Coronary artery (tissue), 2 donors: ENCODE results near the gene MXRA5.
"Not testable (repeated sequence)": the region's sequence is repeated elsewhere in the genome, so short reads cannot be mapped to it uniquely, and the experiment has no call there.

Experiments
- DNase-seq: peaks from one replicate; pipeline ENCODE4 v3.0.0-alpha.2; 2017; ENCODE audit warnings: low spot score
- H3K27ac ChIP-seq, 2 donors: fragments of 200-600 bp; sonication (generic); one replicate each; pipeline ENCODE4 v1.5.1; 2016 to 2019
- H3K4me3 ChIP-seq: fragments of 200-600 bp; sonication (generic); 2 replicates; pipeline ENCODE4 v1.5.1; 2016; ENCODE audit warnings: mild to moderate bottlenecking, moderate library complexity
- TF ChIP-seq, protein P1 (sequence below): fragments of 200-600 bp; sonication (generic); IDR thresholded peaks from one replicate; pipeline ENCODE4 v1.5.1; 2019; ENCODE audit warnings: antibody characterized with exemption

The MXRA5 gene

DNA sequence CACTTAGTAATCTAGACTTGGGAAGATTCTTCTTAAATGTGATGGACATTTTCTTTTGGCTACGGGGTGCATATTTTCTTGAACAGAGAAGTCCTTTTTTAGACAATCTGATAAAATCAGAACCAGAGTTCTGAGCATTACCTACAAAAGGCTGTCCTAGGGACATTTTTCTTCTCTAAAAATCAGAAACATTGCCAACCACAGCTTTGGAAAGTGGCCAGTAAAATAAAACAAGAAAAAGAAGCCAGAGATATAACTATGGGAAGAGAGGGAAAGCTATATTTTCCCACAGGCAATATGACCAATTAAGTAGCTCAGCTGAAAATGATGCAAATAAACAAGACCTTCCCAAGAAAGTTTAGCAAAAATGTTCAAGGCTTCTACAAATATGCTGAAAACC lies 55.9 kb downstream of the MXRA5 start:
- TF ChIP-seq, protein P1, sequence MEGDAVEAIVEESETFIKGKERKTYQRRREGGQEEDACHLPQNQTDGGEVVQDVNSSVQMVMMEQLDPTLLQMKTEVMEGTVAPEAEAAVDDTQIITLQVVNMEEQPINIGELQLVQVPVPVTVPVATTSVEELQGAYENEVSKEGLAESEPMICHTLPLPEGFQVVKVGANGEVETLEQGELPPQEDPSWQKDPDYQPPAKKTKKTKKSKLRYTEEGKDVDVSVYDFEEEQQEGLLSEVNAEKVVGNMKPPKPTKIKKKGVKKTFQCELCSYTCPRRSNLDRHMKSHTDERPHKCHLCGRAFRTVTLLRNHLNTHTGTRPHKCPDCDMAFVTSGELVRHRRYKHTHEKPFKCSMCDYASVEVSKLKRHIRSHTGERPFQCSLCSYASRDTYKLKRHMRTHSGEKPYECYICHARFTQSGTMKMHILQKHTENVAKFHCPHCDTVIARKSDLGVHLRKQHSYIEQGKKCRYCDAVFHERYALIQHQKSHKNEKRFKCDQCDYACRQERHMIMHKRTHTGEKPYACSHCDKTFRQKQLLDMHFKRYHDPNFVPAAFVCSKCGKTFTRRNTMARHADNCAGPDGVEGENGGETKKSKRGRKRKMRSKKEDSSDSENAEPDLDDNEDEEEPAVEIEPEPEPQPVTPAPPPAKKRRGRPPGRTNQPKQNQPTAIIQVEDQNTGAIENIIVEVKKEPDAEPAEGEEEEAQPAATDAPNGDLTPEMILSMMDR = no peak
- Histone ChIP-seq H3K27ac (no peak overlapping the region), H3K4me3 (no peak overlapping the region)
- no peak for DNase-seq

DNA sequence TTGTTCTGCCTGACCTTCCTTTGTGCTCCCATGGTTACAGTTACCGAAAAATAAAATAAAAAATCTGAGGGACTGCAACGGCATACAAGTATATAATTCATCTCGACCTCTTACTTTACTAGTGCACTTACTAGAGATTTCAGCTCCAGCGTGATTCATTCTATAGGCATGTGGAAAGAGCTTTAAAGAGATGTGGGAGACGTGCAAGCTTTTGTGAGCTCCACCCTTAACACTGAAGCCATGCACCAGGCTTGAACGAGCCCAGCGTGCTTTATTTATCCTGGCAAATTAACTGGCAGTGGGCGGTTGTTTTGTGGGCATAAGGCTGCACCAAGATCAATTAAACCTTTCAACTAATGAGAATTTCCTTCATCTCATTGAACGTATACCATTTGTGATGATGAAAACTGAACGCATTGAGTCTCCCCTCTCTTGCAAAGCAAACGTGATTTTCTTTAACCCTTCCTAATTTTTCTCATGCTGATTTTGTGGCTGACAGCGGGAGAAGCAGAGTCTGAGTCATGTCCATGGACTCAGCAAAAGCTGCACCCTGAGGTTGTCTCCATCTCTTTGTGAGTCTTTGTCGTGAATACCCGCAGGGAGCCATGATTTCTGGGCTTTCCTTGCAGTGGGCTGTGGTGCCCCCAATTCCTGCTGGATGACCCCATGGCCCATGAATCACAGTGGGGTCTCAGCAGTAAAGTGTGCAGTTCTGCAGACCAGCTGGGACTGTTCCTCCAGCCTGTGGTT lies 60.1 kb downstream of the MXRA5 start:
- TF ChIP-seq, protein P1 = no peak
- H3K27ac ChIP-seq = no peak overlapping the region
- no peak for DNase-seq
- H3K4me3 ChIP-seq = no peak overlapping the region

DNA sequence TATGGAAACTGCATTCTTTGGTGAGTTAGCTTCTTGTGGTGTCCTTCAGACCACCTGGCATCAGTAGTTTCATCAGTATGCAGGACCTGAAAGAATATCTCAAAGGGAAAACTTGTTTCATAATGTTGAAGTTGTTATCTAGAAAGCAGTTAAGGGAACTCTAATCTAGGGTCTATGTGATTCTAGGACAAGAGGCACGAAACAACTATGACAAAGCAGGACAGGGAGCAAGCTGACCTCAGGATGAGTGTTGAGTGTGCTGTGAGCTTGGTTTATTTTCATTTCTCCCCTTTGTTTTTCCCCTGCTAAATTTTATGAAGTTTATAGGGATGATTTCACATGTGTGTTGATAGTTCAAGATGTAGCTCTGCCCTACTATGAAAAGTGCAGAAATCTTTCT lies 65.7 kb downstream of the MXRA5 start:
- Histone ChIP-seq H3K4me3 (no peak overlapping the region), H3K27ac (no peak overlapping the region)
- TF ChIP-seq, protein P1 = no peak
- DNase-seq = no peak

DNA sequence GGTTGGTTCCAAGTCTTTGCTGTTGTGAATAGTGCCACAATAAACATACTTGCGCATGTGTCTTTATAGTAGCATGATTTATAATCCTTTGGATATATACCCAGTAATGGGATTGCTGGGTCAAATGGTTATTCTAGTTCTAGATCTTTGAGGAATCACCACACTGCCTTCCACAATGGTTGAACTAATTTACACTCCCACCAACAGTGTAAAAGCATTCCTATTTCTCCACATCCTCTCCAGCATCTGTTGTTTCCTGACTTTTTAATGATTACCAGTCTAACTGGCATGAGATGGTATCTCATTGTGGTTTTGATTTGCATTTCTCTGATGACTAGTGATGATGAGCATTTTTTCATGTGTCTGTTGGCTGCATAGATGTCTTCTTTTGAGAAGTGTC lies 72.8 kb downstream of the MXRA5 start:
- H3K27ac ChIP-seq, H3K4me3 ChIP-seq, DNase-seq: not testable (repeated sequence)

DNA sequence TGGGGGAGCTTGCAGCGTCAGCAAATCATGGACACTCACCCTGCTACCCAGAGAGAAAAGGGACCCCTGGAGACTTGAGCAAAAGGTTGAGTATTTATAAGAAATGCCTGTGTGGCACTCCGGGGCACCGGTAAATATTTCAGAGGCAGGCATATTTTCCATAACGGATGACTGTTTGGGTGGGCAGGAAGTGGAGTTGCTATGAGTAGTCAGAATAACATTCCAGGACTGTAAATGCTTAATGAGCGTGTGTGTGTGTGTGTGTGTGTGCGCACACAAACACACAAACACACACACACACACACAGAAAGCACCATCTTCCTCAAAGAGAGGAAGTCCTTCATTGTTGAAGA lies 74.6 kb downstream of the MXRA5 start:
- Histone ChIP-seq H3K4me3 (peak overlapping the region; percentile 45), H3K27ac (peak overlapping the region in 1 of 2 donors; percentile 31)
- DNase-seq = no peak
- TF ChIP-seq, protein P1 = no peak

DNA sequence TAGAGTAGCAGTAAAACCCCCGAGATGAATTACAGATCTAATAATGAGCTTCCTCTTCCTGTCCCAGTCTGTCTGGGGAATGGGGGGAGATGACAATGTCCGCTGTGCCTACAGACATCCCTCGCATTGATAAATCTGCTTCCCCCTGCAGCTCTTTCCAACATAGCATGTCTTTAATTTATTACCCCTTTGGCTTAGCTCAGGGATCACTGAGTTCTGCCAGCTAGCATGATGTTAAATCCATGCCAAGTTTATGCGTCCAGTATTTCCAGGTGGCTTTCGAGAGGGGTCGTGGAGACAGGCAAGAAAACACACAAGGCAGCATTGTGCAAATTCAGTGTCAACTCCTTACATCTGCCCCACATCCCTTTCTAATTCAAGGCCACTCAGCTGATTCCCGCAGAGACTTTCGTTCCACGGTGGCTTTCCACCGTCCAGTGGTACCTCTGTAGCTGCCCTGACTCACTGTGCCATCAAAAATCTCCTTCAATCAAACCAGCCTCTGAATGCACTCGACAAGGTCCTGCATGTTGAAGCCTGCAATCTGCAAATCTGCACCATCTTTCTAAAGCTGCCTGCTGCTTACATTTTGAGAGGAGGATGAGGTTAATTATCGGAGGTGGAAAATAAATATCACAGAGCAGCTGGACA lies 75.1 kb downstream of the MXRA5 start:
- TF ChIP-seq, protein P1 = no peak
- H3K27ac ChIP-seq = peak overlapping the region in 1 of 2 donors; percentile 31
- H3K4me3 ChIP-seq = peak overlapping the region; percentile 45
- no peak for DNase-seq

DNA sequence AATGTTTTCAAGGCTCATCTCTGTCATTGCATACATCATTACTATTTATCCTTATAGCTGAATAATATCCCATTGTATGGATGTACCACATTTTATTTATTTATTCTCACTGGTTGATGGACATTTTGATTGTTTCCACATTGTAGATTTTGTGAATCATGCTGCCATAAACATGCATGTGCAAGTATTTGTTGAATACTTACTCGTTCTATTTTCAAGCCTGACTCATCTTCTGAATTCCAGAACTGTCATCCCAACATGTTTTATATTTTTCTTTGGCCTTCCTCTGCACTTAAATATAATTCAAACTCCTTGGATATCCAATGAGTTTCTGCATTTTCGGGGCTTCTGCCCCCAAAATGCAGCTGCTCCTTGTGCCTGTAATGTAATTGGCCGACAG lies 77.6 kb downstream of the MXRA5 start:
- H3K4me3 ChIP-seq = no peak overlapping the region
- no peak overlapping the region for H3K27ac ChIP-seq
- DNase-seq = no peak
- TF ChIP-seq, protein P1 = no peak
